Kidney epithelial cell (primary cell): ENCODE data around the gene DAO. TPM values are rescaled to one million over a fixed set of nuclear protein-coding genes. Genes with fewer than 3 reads are reported as not detected.

Experiments
- DNase-seq: peaks from one replicate; pipeline ENCODE4 v3.0.0-alpha.2; 2010; ENCODE audit warnings: low read depth
- H3K27me3 ChIP-seq: 2 replicates; pipeline ENCODE4 v1.6.0; 2011; ENCODE audit warnings: low read length; ENCODE audit not compliant: control insufficient read depth, insufficient read depth
- H3K36me3 ChIP-seq: 2 replicates; pipeline ENCODE4 v1.5.1; 2011; ENCODE audit warnings: low read length; ENCODE audit not compliant: control insufficient read depth, insufficient read depth
- H3K4me3 ChIP-seq: 2 replicates; pipeline ENCODE4 v1.5.1; 2011; ENCODE audit warnings: low read depth, mild to moderate bottlenecking, control low read depth, low read length
- CTCF ChIP-seq: IDR thresholded peaks from 2 replicates; pipeline ENCODE4 v1.5.1; 2011; ENCODE audit warnings: mild to moderate bottlenecking, moderate library complexity, low read length, control low read depth, inconsistent platforms; ENCODE audit not compliant: insufficient read depth, poor library complexity, severe bottlenecking
- total RNA-seq: library from RNA; depleted of rRNA; stranded (reverse); fragments of >200 nt; gene quantifications from 2 replicates; pipeline ENCODE4 v1.2.3, GENCODE V29; 2015

Gene DAO
- total RNA-seq, 1 donor from 2014 or later, result not detected

GRCh38 chr12:108914121-108914531 is 34.2 kb downstream of the DAO start:
- no peak overlapping the region for H3K4me3 ChIP-seq
- H3K36me3 ChIP-seq, result no peaks in the 10 kb centered on the region
- TF ChIP-seq CTCF, result no peak
- no peak for DNase-seq
- H3K27me3 ChIP-seq, result no peaks in the 10 kb centered on the region

- Histone ChIP-seq H3K27me3 (no peaks in the 10 kb centered on the region), H3K4me3 (no peak overlapping the region), H3K36me3 (no peaks in the 10 kb centered on the region)
- no peak for DNase-seq
- no peak for TF ChIP-seq CTCF
Measured at GRCh38 chr12:108915632-108916133, 35.8 kb downstream of the DAO start.

GRCh38 chr12:108916336-108916735 is 36.4 kb downstream of the DAO start:
- H3K36me3 ChIP-seq, result no peaks in the 10 kb centered on the region
- no peak for TF ChIP-seq CTCF
- no peaks in the 10 kb centered on the region for H3K27me3 ChIP-seq
- H3K4me3 ChIP-seq, result no peak overlapping the region
- DNase-seq, result no peak

- Histone ChIP-seq H3K4me3 (no peak overlapping the region), H3K27me3 (no peaks in the 10 kb centered on the region), H3K36me3 (no peaks in the 10 kb centered on the region)
- no peak for DNase-seq
- no peak for TF ChIP-seq CTCF
Measured at GRCh38 chr12:108918206-108918605, 38.3 kb downstream of the DAO start.

- no peaks in the 10 kb centered on the region for H3K36me3 ChIP-seq
- DNase-seq, result no peak
Measured at GRCh38 chr12:108918960-108919642, 39.2 kb downstream of the DAO start.

More at GRCh38 chr12:108918960-108919642, 39.2 kb downstream of the DAO start:
- no peak overlapping the region for H3K4me3 ChIP-seq
- TF ChIP-seq CTCF, result no peak
- no peaks in the 10 kb centered on the region for H3K27me3 ChIP-seq
